HPDE6-E6E7 (cell line): ENCODE data around the gene CYP26A1.

ENCODE experiments used
- DNase-seq: peaks from one replicate; pipeline ENCODE4 v3.0.0; 2011; ENCODE audit warnings: missing footprints; ENCODE audit errors: extremely low spot score

The CYP26A1 gene

GRCh38 chr10:93123766-93124165 lies 50.1 kb downstream of the CYP26A1 start:
- DNase-seq = no peak

GRCh38 chr10:93124580-93125318 lies 51.1 kb downstream of the CYP26A1 start:
- no peak for DNase-seq

DNA sequence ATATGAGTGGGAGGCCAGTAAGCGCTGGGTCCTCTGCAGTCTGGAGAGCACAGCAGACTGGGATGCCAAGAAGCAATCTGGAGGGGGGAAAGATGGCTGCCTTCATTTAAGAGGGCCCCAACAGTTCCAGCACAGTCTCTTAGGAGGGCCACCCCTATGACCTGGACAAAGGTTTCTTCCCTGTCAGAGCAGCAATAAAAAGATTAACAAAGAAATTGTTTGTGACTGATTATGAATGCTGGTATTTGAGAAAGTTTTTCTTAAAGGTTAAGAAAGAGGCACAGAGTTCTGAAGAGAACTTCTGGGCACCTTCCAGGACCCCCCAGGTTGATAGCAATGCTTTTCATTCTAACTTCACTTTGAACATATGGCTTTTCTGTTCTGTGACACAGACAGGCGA lies 52.3 kb downstream of the CYP26A1 start:
- DNase-seq = no peak

DNA sequence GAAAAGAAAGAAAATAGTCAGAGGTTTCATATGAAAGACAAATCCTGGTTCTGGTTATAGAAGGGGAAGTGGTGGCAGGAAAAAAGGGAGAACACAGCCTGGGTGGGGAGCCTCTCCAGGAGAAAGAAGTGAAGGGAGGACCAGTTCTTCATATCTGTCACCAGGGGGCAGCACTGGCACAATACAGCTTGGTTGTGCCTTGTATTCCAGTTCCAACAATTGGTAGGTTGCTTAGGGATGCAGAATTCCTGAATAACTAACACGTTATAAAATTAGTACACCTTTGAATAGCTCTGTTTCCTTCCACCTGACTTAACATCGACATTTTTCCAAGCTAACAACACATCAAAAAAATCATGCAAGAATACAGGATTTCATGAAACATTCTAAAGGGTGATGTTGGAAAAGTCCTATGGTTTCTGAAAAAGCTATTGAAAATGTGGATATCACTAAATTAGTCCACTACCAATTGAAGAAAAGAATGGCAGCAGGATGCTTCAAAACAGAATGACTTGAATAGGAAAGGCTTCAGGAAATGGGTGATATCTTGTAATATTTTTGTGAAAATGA lies 52.9 kb downstream of the CYP26A1 start:
- no peak for DNase-seq
